HepG2 (cell line): ENCODE results near the gene ASCL3. TPM values are rescaled to one million over a fixed set of nuclear protein-coding genes. Genes with fewer than 3 reads are reported as not detected.

Experiments
- FOXA1 ChIP-seq, 2 experiments: fragments of 450-650 bp in 1 of 2; sonication (generic) in 1 of 2; formaldehyde crosslinking in 1 of 2; IDR thresholded peaks; 2 replicates each; pipeline versions ENCODE4 v1.4.0 to v1.6.1; 2016 to 2020; ENCODE audit warnings: missing genetic modification reagents in 1 of 2
- GABPA ChIP-seq, 2 experiments: IDR thresholded peaks; 2 replicates each; pipeline ENCODE4 v1.6.1; 2011 to 2016; ENCODE audit warnings: low read depth in 2 of 2, low read length in 1 of 2, missing biosample characterization in 1 of 2, missing genetic modification characterization in 1 of 2
- HBP1 ChIP-seq: IDR thresholded peaks from 2 replicates; pipeline ENCODE4 v1.6.1; 2016; ENCODE audit warnings: low read depth, control low read depth
- HHEX ChIP-seq: IDR thresholded peaks from 2 replicates; pipeline ENCODE4 v1.6.1; 2016; ENCODE audit warnings: control low read depth
- HNF1B ChIP-seq: sonication (generic); formaldehyde crosslinking; IDR thresholded peaks from 2 replicates; pipeline ENCODE4 v1.5.1; 2020; ENCODE audit warnings: mild to moderate bottlenecking, moderate library complexity, missing genetic modification reagents
- KDM1A ChIP-seq: IDR thresholded peaks from 2 replicates; pipeline ENCODE4 v1.6.1; 2016; ENCODE audit warnings: missing compliant biosample characterization
- KLF11 ChIP-seq: IDR thresholded peaks from 2 replicates; pipeline ENCODE4 v1.6.1; 2016; ENCODE audit warnings: missing compliant biosample characterization
- MXI1 ChIP-seq: IDR thresholded peaks from 3 replicates; pipeline ENCODE4 v1.6.1; 2012; ENCODE audit warnings: low read depth, low read length, inconsistent platforms, borderline replicate concordance
- NFIB ChIP-seq: sonication (generic); formaldehyde crosslinking; IDR thresholded peaks from 2 replicates; pipeline ENCODE4 v1.9.0; 2021; ENCODE audit warnings: missing genetic modification reagents, mild to moderate bottlenecking, borderline replicate concordance
- NR1H2 ChIP-seq: sonication (generic); formaldehyde crosslinking; IDR thresholded peaks from 2 replicates; pipeline ENCODE4 v1.8.1; 2022; ENCODE audit warnings: low read depth, missing genetic modification reagents, borderline replicate concordance
- PAX8 ChIP-seq: sonication (generic); formaldehyde crosslinking; IDR thresholded peaks from 2 replicates; pipeline ENCODE4 v1.8.0; 2022; ENCODE audit warnings: mild to moderate bottlenecking, missing genetic modification reagents, borderline replicate concordance
- PBX3 ChIP-seq: sonication (generic); formaldehyde crosslinking; IDR thresholded peaks from 2 replicates; pipeline ENCODE4 v1.8.1; 2023; ENCODE audit warnings: missing genetic modification reagents, inconsistent platforms, borderline replicate concordance
- PHF21A ChIP-seq: sonication (generic); formaldehyde crosslinking; IDR thresholded peaks from 2 replicates; pipeline ENCODE4 v1.5.0; 2020; ENCODE audit warnings: mild to moderate bottlenecking, missing genetic modification reagents
- PREB ChIP-seq: sonication (generic); formaldehyde crosslinking; IDR thresholded peaks from 2 replicates; pipeline ENCODE4 v1.4.0; 2020; ENCODE audit warnings: missing genetic modification reagents
- RFX3 ChIP-seq: IDR thresholded peaks from 2 replicates; pipeline ENCODE4 v1.6.1; 2016; ENCODE audit warnings: missing biosample characterization, missing genetic modification reagents
- SMAD1 ChIP-seq: sonication (generic); formaldehyde crosslinking; IDR thresholded peaks from 2 replicates; pipeline ENCODE4 v1.4.0; 2020; ENCODE audit warnings: missing genetic modification reagents, low read depth, mild to moderate bottlenecking, borderline replicate concordance
- SNRNP70 ChIP-seq: fragments of 200-400 bp; formaldehyde crosslinking; IDR thresholded peaks from 2 replicates; pipeline ENCODE4 v1.6.1; 2017; ENCODE audit warnings: mild to moderate bottlenecking, low read depth, low read length, moderate library complexity
- SRY ChIP-seq: sonication (generic); formaldehyde crosslinking; IDR thresholded peaks from 2 replicates; pipeline ENCODE4 v1.8.0; 2022; ENCODE audit warnings: mild to moderate bottlenecking, missing genetic modification reagents
- SUZ12 ChIP-seq: fragments of 150-350 bp; IDR thresholded peaks from 2 replicates; pipeline ENCODE4 v1.6.1; 2014; ENCODE audit warnings: low read depth, low read length
- ZBTB7A ChIP-seq: sonication (generic); formaldehyde crosslinking; IDR thresholded peaks from 2 replicates; pipeline ENCODE4 v1.8.0; 2022; ENCODE audit warnings: mild to moderate bottlenecking, missing genetic modification reagents
- ZFP82 ChIP-seq: sonication (generic); formaldehyde crosslinking; IDR thresholded peaks from 2 replicates; pipeline ENCODE4 v1.5.1; 2020; ENCODE audit warnings: mild to moderate bottlenecking, missing genetic modification reagents, borderline replicate concordance
- ZNF484 ChIP-seq: sonication (generic); formaldehyde crosslinking; IDR thresholded peaks from 2 replicates; pipeline ENCODE4 v1.5.1; 2020; ENCODE audit warnings: mild to moderate bottlenecking, low read depth, missing genetic modification reagents, borderline replicate concordance
- ZNF891 ChIP-seq: sonication (generic); formaldehyde crosslinking; IDR thresholded peaks from 2 replicates; pipeline ENCODE4 v1.5.0; 2020; ENCODE audit warnings: mild to moderate bottlenecking, missing genetic modification reagents
- ZSCAN30 ChIP-seq: sonication (generic); formaldehyde crosslinking; IDR thresholded peaks from 2 replicates; pipeline ENCODE4 v1.5.0; 2020; ENCODE audit warnings: mild to moderate bottlenecking, missing genetic modification reagents
- polyA plus RNA-seq, 8 experiments: library from polyadenylated mRNA; depleted of rRNA in 3 of 8; stranded (reverse) in 7 of 8; unstranded in 1 of 8; fragments of >200 nt; fragmentation: Illumina TruSeq in 4 of 8; extraction: Trizol in 4 of 8; gene quantifications; 2 replicates each; pipeline versions ENCODE4 v1.2.1 to v1.2.3, GENCODE V29; 2011 to 2016; ENCODE audit warnings: low read depth in 4 of 8, missing spikeins in 1 of 8, mixed read lengths in 1 of 8; ENCODE audit not compliant: insufficient read depth in 1 of 8
- total RNA-seq, 5 experiments: library from RNA; depleted of rRNA; stranded (reverse); fragments of >200 nt; fragmentation: Illumina TruSeq; extraction: Trizol; gene quantifications; 2 replicates each; pipeline ENCODE4 v1.2.3, GENCODE V29; 2016; ENCODE audit warnings: low read depth in 1 of 5

The ASCL3 gene
- total and polyA plus RNA-seq, 2 of the 13 experiments (the other 11 are each of a cell fraction or from before 2014, with no cell fraction given), result not detected

- no peak for TF ChIP-seq PREB (CRISPR knock-in tag)
- TF ChIP-seq KLF11 (CRISPR knock-in tag), result no peak
- TF ChIP-seq ZSCAN30 (CRISPR knock-in tag), result no peak
- no peak for TF ChIP-seq ZFP82 (CRISPR knock-in tag)
- peak; percentile 95 for TF ChIP-seq PHF21A (CRISPR knock-in tag)
- no peak for TF ChIP-seq NFIB
- peak; percentile 83; the same call in 2 of the 3 replicates for TF ChIP-seq MXI1
- peak; percentile 58; the same call in 1 of the 2 replicates for TF ChIP-seq HNF1B (CRISPR knock-in tag)
- no peak for TF ChIP-seq RFX3
- no peak; the same call in 1 of the 2 replicates for TF ChIP-seq PBX3 (CRISPR knock-in tag)
- TF ChIP-seq SMAD1 (CRISPR knock-in tag), result peak; percentile 89; the same call in 1 of the 2 replicates
- TF ChIP-seq GABPA (IDR thresholded peaks at IDR 0.05; ENCODE audit: low read depth, low read length), result peak; percentile 83
- peak; percentile 94 for TF ChIP-seq GABPA (CRISPR knock-in tag; IDR thresholded peaks at IDR 0.05; ENCODE audit: low read depth)
- TF ChIP-seq FOXA1 (IDR thresholded peaks at IDR 0.05), result no peak
- TF ChIP-seq FOXA1 (CRISPR knock-in tag; IDR thresholded peaks at IDR 0.05), result no peak; the same call in 1 of the 2 replicates
- 0 out of 2 replicates have a peak, but pooled peaks have one; percentile 16 for TF ChIP-seq NR1H2 (CRISPR knock-in tag)
- no peak for TF ChIP-seq PAX8 (CRISPR knock-in tag)
- peak; percentile 44; the same call in 1 of the 2 replicates for TF ChIP-seq SRY (CRISPR knock-in tag)
- TF ChIP-seq KDM1A, result no peak
- no peak for TF ChIP-seq SNRNP70
- no peak for TF ChIP-seq ZBTB7A (CRISPR knock-in tag)
- no peak for TF ChIP-seq HHEX (CRISPR knock-in tag)
- TF ChIP-seq HBP1 (CRISPR knock-in tag), result peak; percentile 15; the same call in 1 of the 2 replicates
- TF ChIP-seq SUZ12, result no peak
- TF ChIP-seq ZNF891 (CRISPR knock-in tag), result peak; percentile 83
- no peak for TF ChIP-seq ZNF484 (CRISPR knock-in tag)
Observed at GRCh38 chr11:8964324-8965320, 21.8 kb upstream of the ASCL3 start, which contains the start of gene TMEM9B (continued).
